Measurements from ENCODE around the gene PAFAH2.

PAFAH2 gene

DNA sequence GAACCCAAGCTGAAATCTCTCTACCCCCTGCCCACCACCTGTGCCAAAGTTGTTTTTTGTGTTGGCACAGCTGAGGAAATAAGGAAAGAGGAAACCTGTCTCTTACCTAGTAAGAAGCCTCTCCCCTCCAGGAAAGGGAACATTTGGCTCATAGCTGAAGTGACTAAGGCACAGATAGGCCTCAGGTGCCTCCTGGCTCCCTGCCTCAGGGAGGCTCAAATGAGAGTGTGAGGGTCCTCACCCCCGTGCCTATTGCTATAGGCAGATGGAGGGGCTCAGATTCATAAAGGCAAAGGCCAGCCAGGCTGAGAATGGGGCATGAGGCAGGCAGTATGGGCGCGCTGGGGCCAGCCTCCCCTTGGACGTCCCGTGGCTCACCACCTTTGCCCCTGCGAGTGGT is 40.6 kb upstream of the PAFAH2 start:
- no peaks in the 10 kb centered on the region for H3K4me1 ChIP-seq (ENCODE audit: control insufficient read depth, insufficient read depth, low read length)
- TF ChIP-seq, protein P1, sequence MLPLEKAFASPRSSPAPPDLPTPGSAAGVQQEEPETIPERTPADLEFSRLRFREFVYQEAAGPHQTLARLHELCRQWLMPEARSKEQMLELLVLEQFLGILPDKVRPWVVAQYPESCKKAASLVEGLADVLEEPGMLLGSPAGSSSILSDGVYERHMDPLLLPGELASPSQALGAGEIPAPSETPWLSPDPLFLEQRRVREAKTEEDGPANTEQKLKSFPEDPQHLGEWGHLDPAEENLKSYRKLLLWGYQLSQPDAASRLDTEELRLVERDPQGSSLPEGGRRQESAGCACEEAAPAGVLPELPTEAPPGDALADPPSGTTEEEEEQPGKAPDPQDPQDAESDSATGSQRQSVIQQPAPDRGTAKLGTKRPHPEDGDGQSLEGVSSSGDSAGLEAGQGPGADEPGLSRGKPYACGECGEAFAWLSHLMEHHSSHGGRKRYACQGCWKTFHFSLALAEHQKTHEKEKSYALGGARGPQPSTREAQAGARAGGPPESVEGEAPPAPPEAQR (tag by site-specific recombination; IDR thresholded peaks at IDR 0.05): no peak
- no peak for TF ChIP-seq ZNF214 (tag by site-specific recombination; IDR thresholded peaks at IDR 0.05; ENCODE audit: borderline replicate concordance)
- POLR2A ChIA-PET: no interaction called here
- H3K9me3 ChIP-seq (ENCODE audit: control insufficient read depth, insufficient read depth, low read depth, low read length): no peaks in the 10 kb centered on the region
- H3K4me3 ChIP-seq (ENCODE audit: low read depth, low read length): no peak overlapping the region
- H3K36me3 ChIP-seq (ENCODE audit: control insufficient read depth in 2 of 2, insufficient read depth in 1 of 2, low read length in 2 of 2): no peaks in the 10 kb centered on the region
- no peak overlapping the region for H3K27ac ChIP-seq (ENCODE audit: extremely low read depth, low read depth, low read length)
- CTCF ChIA-PET: interaction anchor here (0.6 to 7.5 kb wide), 6 partner anchors 9 to 378 kb away, joined by 3 to 80 read pairs (median 4); no protein-coding TSS in a partner anchor

DNA sequence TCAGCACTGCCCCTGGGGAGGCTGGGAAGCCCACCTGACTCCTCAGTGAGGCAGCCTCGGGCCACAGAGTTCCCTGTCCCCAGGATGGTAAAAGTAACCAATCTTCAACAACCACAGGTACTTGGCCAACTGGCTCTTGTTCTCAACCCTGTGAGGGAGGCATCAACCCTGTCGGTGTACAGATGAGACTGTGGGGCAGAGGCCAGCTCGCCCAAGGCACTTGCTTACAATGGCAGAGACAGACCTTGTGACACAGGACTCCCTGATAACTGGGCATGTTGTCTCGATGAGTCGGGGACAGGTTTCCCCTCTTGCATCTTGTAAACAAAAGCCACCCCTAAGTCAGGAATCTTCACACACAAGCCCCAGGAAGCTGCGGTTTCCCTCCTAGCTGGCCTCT is 40.0 kb upstream of the PAFAH2 start:
- TF ChIP-seq ZNF37A (tag by site-specific recombination; IDR thresholded peaks at IDR 0.05) (no peak), ZNF223 (tag by site-specific recombination; IDR thresholded peaks at IDR 0.05) (no peak), IKZF3 (tag by site-specific recombination; IDR thresholded peaks at IDR 0.05) (no peak), ZNF658 (tag by site-specific recombination; IDR thresholded peaks at IDR 0.05) (no peak), ZNF324 (tag by site-specific recombination; IDR thresholded peaks at IDR 0.05) (no peak)
- ChIA-PET CTCF (interaction anchor here (0.6 to 7.5 kb wide), 4 partner anchors 107 to 290 kb away, joined by 3 to 80 read pairs (median 4); no protein-coding TSS in a partner anchor), POLR2A (no interaction called here)
- no peaks in the 10 kb centered on the region for H3K36me3 ChIP-seq (ENCODE audit: control insufficient read depth in 2 of 2, insufficient read depth in 1 of 2, low read length in 2 of 2)
- no peaks in the 10 kb centered on the region for H3K4me1 ChIP-seq (ENCODE audit: control insufficient read depth, insufficient read depth, low read length)
- no peak overlapping the region for H3K27ac ChIP-seq (ENCODE audit: extremely low read depth, low read depth, low read length)
- H3K4me3 ChIP-seq (ENCODE audit: low read depth, low read length): no peak overlapping the region
- no peaks in the 10 kb centered on the region for H3K9me3 ChIP-seq (ENCODE audit: control insufficient read depth, insufficient read depth, low read depth, low read length)

DNA sequence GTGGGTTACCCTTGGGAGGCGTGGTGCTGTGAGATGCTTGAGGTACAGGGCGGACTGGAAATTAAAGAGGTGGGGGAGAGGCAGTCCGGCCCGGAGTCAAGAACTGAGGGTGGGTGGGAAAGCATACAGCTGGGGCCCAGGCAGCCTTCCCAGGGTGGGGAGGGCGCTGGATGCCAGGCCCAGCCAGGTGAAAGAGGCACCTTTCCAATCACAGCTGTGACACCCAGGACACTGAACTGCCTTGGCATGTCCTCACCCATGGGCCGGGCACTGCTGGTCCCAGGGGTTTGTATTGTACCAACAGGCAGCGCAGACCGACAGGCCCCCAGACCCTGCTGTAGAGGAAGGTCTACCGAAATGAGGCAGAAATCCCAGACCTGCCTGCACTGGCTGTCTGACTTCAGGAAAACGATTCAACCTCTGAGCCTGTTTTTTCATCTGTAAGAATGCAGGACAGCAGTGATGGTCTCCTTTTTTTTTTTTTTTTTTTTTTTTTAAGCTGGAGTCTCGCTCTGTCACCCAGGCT is 39.0 kb upstream of the PAFAH2 start:
- POLR2A ChIA-PET: interaction anchor here (0.8 to 1.2 kb wide), 3 partner anchors 9 to 107 kb away, joined by 3 read pairs; partner anchors contain the start of gene PDIK1L
- Histone ChIP-seq H3K27ac (ENCODE audit: extremely low read depth, low read depth, low read length) (no peak overlapping the region), H3K4me1 (ENCODE audit: control insufficient read depth, insufficient read depth, low read length) (no peaks in the 10 kb centered on the region), H3K4me3 (ENCODE audit: low read depth, low read length) (no peak overlapping the region), H3K36me3 (ENCODE audit: control insufficient read depth in 2 of 2, insufficient read depth in 1 of 2, low read length in 2 of 2) (no peaks in the 10 kb centered on the region), H3K9me3 (ENCODE audit: control insufficient read depth, insufficient read depth, low read depth, low read length) (no peaks in the 10 kb centered on the region)
- CTCF ChIA-PET: interaction anchor here (0.6 to 7.5 kb wide), 33 partner anchors 10 to 381 kb away, joined by 3 to 80 read pairs (median 4); partner anchors contain the start of genes CEP85 and ZNF593
- TF ChIP-seq KLF9 (tag by site-specific recombination; IDR thresholded peaks at IDR 0.05; ENCODE audit: low read depth) (no peak), ZNF341 (tag by site-specific recombination; IDR thresholded peaks at IDR 0.05; ENCODE audit: low read depth) (no peak), EGR2 (tag by site-specific recombination; IDR thresholded peaks at IDR 0.05; ENCODE audit: low read depth) (0 out of 2 replicates have a peak, but pooled peaks have one; percentile 20), KLF16 (tag by site-specific recombination; IDR thresholded peaks at IDR 0.05) (no peak), ZSCAN23 (tag by site-specific recombination; IDR thresholded peaks at IDR 0.05) (no peak), ZBTB20 (tag by site-specific recombination; IDR thresholded peaks at IDR 0.05) (no peak), ZNF391 (tag by site-specific recombination; IDR thresholded peaks at IDR 0.05; ENCODE audit: borderline replicate concordance, low read depth) (no peak), WT1 (tag by site-specific recombination; IDR thresholded peaks at IDR 0.05) (no peak), HOXD13 (CRISPR knock-in tag; IDR thresholded peaks at IDR 0.05; ENCODE audit: borderline replicate concordance) (no peak), ZNF121 (tag by site-specific recombination; IDR thresholded peaks at IDR 0.05) (no peak), ZNF214 (tag by site-specific recombination; IDR thresholded peaks at IDR 0.05; ENCODE audit: borderline replicate concordance) (no peak)
- TF ChIP-seq, protein P2, sequence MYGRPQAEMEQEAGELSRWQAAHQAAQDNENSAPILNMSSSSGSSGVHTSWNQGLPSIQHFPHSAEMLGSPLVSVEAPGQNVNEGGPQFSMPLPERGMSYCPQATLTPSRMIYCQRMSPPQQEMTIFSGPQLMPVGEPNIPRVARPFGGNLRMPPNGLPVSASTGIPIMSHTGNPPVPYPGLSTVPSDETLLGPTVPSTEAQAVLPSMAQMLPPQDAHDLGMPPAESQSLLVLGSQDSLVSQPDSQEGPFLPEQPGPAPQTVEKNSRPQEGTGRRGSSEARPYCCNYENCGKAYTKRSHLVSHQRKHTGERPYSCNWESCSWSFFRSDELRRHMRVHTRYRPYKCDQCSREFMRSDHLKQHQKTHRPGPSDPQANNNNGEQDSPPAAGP (tag by site-specific recombination; IDR thresholded peaks at IDR 0.05): 0 out of 2 replicates have a peak, but pooled peaks have one; percentile 1
- TF ChIP-seq, protein P3, sequence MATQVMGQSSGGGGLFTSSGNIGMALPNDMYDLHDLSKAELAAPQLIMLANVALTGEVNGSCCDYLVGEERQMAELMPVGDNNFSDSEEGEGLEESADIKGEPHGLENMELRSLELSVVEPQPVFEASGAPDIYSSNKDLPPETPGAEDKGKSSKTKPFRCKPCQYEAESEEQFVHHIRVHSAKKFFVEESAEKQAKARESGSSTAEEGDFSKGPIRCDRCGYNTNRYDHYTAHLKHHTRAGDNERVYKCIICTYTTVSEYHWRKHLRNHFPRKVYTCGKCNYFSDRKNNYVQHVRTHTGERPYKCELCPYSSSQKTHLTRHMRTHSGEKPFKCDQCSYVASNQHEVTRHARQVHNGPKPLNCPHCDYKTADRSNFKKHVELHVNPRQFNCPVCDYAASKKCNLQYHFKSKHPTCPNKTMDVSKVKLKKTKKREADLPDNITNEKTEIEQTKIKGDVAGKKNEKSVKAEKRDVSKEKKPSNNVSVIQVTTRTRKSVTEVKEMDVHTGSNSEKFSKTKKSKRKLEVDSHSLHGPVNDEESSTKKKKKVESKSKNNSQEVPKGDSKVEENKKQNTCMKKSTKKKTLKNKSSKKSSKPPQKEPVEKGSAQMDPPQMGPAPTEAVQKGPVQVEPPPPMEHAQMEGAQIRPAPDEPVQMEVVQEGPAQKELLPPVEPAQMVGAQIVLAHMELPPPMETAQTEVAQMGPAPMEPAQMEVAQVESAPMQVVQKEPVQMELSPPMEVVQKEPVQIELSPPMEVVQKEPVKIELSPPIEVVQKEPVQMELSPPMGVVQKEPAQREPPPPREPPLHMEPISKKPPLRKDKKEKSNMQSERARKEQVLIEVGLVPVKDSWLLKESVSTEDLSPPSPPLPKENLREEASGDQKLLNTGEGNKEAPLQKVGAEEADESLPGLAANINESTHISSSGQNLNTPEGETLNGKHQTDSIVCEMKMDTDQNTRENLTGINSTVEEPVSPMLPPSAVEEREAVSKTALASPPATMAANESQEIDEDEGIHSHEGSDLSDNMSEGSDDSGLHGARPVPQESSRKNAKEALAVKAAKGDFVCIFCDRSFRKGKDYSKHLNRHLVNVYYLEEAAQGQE (tag by site-specific recombination; IDR thresholded peaks at IDR 0.05): no peak
- TF ChIP-seq, protein P4, sequence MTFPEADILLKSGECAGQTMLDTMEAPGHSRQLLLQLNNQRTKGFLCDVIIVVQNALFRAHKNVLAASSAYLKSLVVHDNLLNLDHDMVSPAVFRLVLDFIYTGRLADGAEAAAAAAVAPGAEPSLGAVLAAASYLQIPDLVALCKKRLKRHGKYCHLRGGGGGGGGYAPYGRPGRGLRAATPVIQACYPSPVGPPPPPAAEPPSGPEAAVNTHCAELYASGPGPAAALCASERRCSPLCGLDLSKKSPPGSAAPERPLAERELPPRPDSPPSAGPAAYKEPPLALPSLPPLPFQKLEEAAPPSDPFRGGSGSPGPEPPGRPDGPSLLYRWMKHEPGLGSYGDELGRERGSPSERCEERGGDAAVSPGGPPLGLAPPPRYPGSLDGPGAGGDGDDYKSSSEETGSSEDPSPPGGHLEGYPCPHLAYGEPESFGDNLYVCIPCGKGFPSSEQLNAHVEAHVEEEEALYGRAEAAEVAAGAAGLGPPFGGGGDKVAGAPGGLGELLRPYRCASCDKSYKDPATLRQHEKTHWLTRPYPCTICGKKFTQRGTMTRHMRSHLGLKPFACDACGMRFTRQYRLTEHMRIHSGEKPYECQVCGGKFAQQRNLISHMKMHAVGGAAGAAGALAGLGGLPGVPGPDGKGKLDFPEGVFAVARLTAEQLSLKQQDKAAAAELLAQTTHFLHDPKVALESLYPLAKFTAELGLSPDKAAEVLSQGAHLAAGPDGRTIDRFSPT (tag by site-specific recombination; IDR thresholded peaks at IDR 0.05): no peak
- TF ChIP-seq, protein P5, sequence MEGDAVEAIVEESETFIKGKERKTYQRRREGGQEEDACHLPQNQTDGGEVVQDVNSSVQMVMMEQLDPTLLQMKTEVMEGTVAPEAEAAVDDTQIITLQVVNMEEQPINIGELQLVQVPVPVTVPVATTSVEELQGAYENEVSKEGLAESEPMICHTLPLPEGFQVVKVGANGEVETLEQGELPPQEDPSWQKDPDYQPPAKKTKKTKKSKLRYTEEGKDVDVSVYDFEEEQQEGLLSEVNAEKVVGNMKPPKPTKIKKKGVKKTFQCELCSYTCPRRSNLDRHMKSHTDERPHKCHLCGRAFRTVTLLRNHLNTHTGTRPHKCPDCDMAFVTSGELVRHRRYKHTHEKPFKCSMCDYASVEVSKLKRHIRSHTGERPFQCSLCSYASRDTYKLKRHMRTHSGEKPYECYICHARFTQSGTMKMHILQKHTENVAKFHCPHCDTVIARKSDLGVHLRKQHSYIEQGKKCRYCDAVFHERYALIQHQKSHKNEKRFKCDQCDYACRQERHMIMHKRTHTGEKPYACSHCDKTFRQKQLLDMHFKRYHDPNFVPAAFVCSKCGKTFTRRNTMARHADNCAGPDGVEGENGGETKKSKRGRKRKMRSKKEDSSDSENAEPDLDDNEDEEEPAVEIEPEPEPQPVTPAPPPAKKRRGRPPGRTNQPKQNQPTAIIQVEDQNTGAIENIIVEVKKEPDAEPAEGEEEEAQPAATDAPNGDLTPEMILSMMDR (tag by site-specific recombination; IDR thresholded peaks at IDR 0.05): no peak
